Uterus (tissue), 2 donors: Measurements from ENCODE around the gene SEMA3E.

Experiments
- CTCF ChIP-seq, 4 experiments: fragments of 200-600 bp in 2 of 4; fragments of 450-650 bp in 2 of 4; sonication (generic) in 2 of 4; IDR thresholded peaks; one replicate each; pipeline ENCODE4 v1.5.1; 2016 to 2019; ENCODE audit warnings: antibody characterized with exemption in 4 of 4, mild to moderate bottlenecking in 2 of 4, moderate library complexity in 1 of 4
- POLR2A ChIP-seq, 2 donors: fragments of 450-650 bp; IDR thresholded peaks; one replicate each; pipeline ENCODE4 v1.6.1; 2016; ENCODE audit warnings: antibody characterized with exemption in 2 of 2, mild to moderate bottlenecking in 1 of 2, moderate library complexity in 1 of 2

GRCh38 chr7:83649701-83650100 lies 762 bp upstream of the SEMA3E start:
- no peak for TF ChIP-seq CTCF (IDR thresholded peaks at IDR 0.05)
- no peak for TF ChIP-seq POLR2A (IDR thresholded peaks at IDR 0.05)
